ENCODE results near the gene DIAPH3. TPM values are rescaled to one million over a fixed set of nuclear protein-coding genes. Genes with fewer than 3 reads are reported as not detected.

DIAPH3 gene
- total and polyA plus RNA-seq, 2 of the 8 experiments (the other 6 are each of a cell fraction or from before 2014, with no cell fraction given) = 8.0 to 30.8 TPM

- Histone ChIP-seq H3K27me3 (replicated peaks in 1 of 4; ENCODE audit: control insufficient read depth in 3 of 4, extremely low read depth in 1 of 4, insufficient read depth in 3 of 4, low read length in 3 of 4) (no peaks in the 10 kb centered on the region), H2AFZ (ENCODE audit: low read length) (no peak overlapping the region), H3K9ac (replicated peaks in 1 of 4; ENCODE audit: extremely low read depth in 1 of 4, low read depth in 3 of 4, low read length in 3 of 4) (no peak overlapping the region), H3K56ac (replicated peaks; ENCODE audit: insufficient read length, low read depth, low read length) (no peak overlapping the region), H3K4ac (replicated peaks; ENCODE audit: insufficient read length, low read depth, low read length) (no peak overlapping the region), H3K23me2 (ENCODE audit: low read depth, low read length) (no peaks in the 10 kb centered on the region), H4K20me1 (replicated peaks in 1 of 2; ENCODE audit: control insufficient read depth in 1 of 2, insufficient read depth in 2 of 2, low read length in 2 of 2) (no peaks in the 10 kb centered on the region), H3K36me3 (ENCODE audit: control insufficient read depth in 2 of 4, insufficient read depth in 4 of 4, low read length in 3 of 4) (no peaks in the 10 kb centered on the region), H2BK12ac (ENCODE audit: low read depth, low read length) (no peak overlapping the region), H2AK5ac (ENCODE audit: low read depth, low read length) (no peak overlapping the region), H2BK120ac (replicated peaks; ENCODE audit: low read depth, low read length) (no peak overlapping the region), H3K4me2 (ENCODE audit: insufficient read depth in 1 of 2, low read depth in 2 of 2, low read length in 2 of 2) (no peak overlapping the region), H3K79me1 (ENCODE audit: low read depth, low read length) (no peaks in the 10 kb centered on the region), H4K5ac (ENCODE audit: insufficient read length, low read depth, low read length) (no peak overlapping the region), H4K8ac (ENCODE audit: extremely low read depth, insufficient read depth, low read length) (no peak overlapping the region), H3K79me2 (ENCODE audit: control insufficient read depth in 1 of 2, insufficient read depth in 2 of 2, low read length in 2 of 2) (no peaks in the 10 kb centered on the region), H4K91ac (replicated peaks; ENCODE audit: insufficient read length, low read length) (no peak overlapping the region), H2BK5ac (ENCODE audit: low read depth, low read length) (no peak overlapping the region), H3K4me1 (replicated peaks in 1 of 4; ENCODE audit: control insufficient read depth in 3 of 4, insufficient read depth in 4 of 4, low read length in 3 of 4) (no peaks in the 10 kb centered on the region), H3K4me3 (ENCODE audit: extremely low read depth in 1 of 4, insufficient read depth in 2 of 4, low read depth in 3 of 4, low read length in 4 of 4) (no peak overlapping the region), H2BK15ac (ENCODE audit: low read length) (no peak overlapping the region), H3K18ac (ENCODE audit: extremely low read depth, low read length) (no peak overlapping the region), H3K9me3 (ENCODE audit: insufficient read depth in 2 of 2, low read depth in 1 of 2, low read length in 1 of 2) (no peaks in the 10 kb centered on the region), H3K27ac (ENCODE audit: low read depth, low read length) (no peak overlapping the region), H2BK20ac (ENCODE audit: low read length) (no peak overlapping the region), H3K14ac (ENCODE audit: insufficient read length) (no peak overlapping the region), H3K23ac (ENCODE audit: insufficient read length) (no peak overlapping the region)
- ChIA-PET POLR2A (ENCODE audit: partially characterized antibody) (no interaction called here), CTCF (ENCODE audit: partially characterized antibody) (no interaction called here)
- FAIRE-seq = no peak
- WGBS, 2 experiments (ENCODE audit: extremely low coverage in 1 of 2, insufficient coverage in 1 of 2, insufficient read length in 1 of 2, insufficient replicate concordance in 2 of 2, low coverage in 1 of 2, low lambda C conversion rate in 2 of 2, missing lambda C conversion rate in 1 of 2) = 91% methylated on average over 6 of the region's 6 CpGs; no CpG with 5 or more reads in 1 of the 2 experiments
- DNase-seq (ENCODE audit: low read depth in 1 of 2, low spot score in 2 of 2) = no peak
- TF ChIP-seq RFX5 (IDR thresholded peaks at IDR 0.05; ENCODE audit: borderline replicate concordance, low read depth, low read length) (no peak), EZH2 (IDR thresholded peaks at IDR 0.05; ENCODE audit: low read depth, low read length, severe bottlenecking) (no peak), CHD1 (IDR thresholded peaks at IDR 0.05; ENCODE audit: low read depth, low read length) (no peak), CREB1 (IDR thresholded peaks at IDR 0.05) (no peak), ATF2 (IDR thresholded peaks at IDR 0.05; ENCODE audit: low read length) (no peak), SP2 (IDR thresholded peaks at IDR 0.05; ENCODE audit: low read length) (no peak), BACH1 (IDR thresholded peaks at IDR 0.05; ENCODE audit: low read length) (no peak), GABPA (IDR thresholded peaks at IDR 0.05; ENCODE audit: borderline replicate concordance, insufficient read depth, low read length) (no peak), NANOG (IDR thresholded peaks at IDR 0.05; ENCODE audit: insufficient read depth, low read depth, low read length, poor library complexity, severe bottlenecking) (no peak), PHF8 (conservative IDR thresholded peaks at IDR 0.05; ENCODE audit: low read depth, low read length) (no peak)
These were observed 429.3 kb downstream of the DIAPH3 start for GRCh38 chr13:59734393-59734792.

All from H1 (cell line).